ENCODE measurements around the gene PTCD1. TPM values are rescaled to one million over a fixed set of nuclear protein-coding genes. Genes with fewer than 3 reads are reported as not detected.

Gene PTCD1
- total RNA-seq, 1 experiment from 2014 or later: 22.3 TPM

DNA sequence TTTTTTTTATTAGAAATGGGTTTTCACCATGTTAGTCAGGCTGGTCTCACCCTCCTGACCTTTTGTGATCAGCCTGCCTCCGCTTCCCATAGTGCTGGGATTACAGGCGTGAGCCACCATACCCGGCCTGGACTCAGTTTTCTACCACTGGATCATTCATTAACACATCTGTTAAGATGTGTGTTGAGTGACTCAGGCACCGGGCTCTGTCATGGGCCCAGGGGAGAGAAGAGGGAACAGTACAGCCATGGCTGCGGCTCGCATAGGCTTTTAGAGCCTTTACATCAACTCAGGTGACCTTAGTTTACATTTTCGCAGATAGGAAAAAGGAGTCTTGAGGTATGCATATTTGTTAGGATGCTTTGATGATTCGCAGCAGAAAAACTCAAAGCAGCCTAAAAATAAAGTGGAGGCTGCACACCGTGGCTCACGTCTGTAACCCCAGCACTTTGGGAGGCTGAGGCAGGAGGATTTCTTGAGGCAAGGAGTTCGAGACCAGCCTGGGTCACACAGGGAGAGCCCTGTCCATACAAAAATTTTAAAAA is 67.2 kb downstream of the PTCD1 start:
- DNase-seq (ENCODE audit: low spot score): no peak

DNA sequence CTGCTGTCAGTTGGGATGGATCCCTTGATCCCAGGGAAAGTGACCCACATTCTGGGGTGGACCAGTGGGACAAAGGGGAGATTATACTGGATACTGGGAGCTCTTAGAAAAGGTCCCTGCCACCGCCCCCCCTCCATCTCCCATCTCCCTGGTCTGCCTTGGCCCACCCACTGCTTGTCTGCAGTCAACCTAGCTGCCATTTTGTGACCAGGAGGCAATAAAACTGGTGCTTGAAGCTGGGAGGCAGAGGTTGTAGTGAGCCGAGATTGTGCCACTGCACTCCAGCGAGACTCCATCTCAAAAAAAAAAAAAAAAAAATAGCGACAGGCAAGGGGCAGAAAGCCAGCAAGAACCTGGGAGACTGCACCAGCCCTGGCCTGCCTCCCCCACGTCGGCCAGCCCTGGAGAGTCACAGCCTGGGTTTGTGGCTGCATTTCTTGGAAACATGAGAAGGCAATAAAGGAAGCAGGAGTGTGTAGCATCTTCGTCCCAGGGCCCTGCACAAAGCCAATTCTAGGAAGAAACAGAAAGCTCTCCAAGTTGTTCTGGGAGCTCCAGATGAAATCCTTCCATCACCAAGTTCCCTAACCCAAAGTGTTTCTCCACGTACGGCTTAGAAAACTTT is 68.7 kb downstream of the PTCD1 start:
- DNase-seq (ENCODE audit: low spot score): no peak

DNA sequence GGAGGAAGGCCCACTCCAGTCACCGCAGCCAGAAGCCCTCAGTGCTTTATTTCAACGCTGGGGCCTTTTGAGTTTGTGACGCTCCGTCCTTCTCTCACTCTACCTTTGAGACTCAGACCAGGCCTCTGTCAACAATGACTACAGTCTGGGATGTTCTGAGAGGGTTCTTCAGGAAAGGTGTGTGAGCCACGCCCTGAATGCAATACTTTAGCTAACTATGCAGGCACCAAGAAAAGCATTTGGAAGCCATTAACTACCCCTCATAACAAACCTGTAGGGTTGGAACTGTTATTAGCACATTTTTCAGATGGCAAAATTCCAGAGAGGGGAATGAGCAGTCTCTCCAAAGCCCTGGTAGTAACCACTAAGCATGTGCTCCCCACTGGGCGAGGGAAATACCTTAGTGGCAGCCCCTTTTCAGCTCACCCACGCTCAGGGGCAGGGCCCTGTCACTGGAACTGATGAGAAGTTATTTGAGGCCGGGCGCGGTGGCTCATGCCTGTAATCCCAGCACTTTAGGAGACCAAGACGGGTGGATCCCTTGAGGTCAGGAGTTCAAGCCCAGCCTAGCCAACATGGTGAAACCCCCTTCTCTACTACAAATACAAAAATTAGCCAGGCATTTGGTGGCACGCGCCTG is 69.7 kb downstream of the PTCD1 start:
- no peak for DNase-seq (ENCODE audit: low spot score)

Other genes with a start within 250 kb of the PTCD1 start
- gene KPNA7, start 230.7 kb downstream of the PTCD1 start, total RNA-seq (2014; rRNA removed; shearing (Covaris generic)): 0.13 and 0.69 TPM in 2 replicates
- gene MYH16, start 166.0 kb downstream of the PTCD1 start, total RNA-seq (2014; rRNA removed; shearing (Covaris generic)): 0.05 TPM in 1 of 2 replicates, not detected in the other
- 120 and 151 TPM in 2 replicates for gene ARPC1A, start 112.9 kb downstream of the PTCD1 start, total RNA-seq (2014; rRNA removed; shearing (Covaris generic))
- 987 and 1,117 TPM in 2 replicates for gene ARPC1B, start 64.1 kb downstream of the PTCD1 start, total RNA-seq (2014; rRNA removed; shearing (Covaris generic))
- gene PDAP1, start 30.2 kb downstream of the PTCD1 start, total RNA-seq (2014; rRNA removed; shearing (Covaris generic)): 51.2 and 57.8 TPM in 2 replicates
- gene BUD31, start 29.8 kb downstream of the PTCD1 start, total RNA-seq (2014; rRNA removed; shearing (Covaris generic)): 120 and 130 TPM in 2 replicates
- gene CPSF4, start 145 bp upstream of the PTCD1 start, total RNA-seq (2014; rRNA removed; shearing (Covaris generic)): 101 and 112 TPM in 2 replicates
- gene ATP5MF, start 27.4 kb upstream of the PTCD1 start, total RNA-seq (2014; rRNA removed; shearing (Covaris generic)): 918 and 1,014 TPM in 2 replicates
- 18.6 and 20.4 TPM in 2 replicates for gene ZNF789, start 34.1 kb upstream of the PTCD1 start, total RNA-seq (2014; rRNA removed; shearing (Covaris generic))
- gene ZNF394, start 61.5 kb upstream of the PTCD1 start, total RNA-seq (2014; rRNA removed; shearing (Covaris generic)): 21.0 and 28.5 TPM in 2 replicates
- 8.5 and 9.7 TPM in 2 replicates for gene ZKSCAN5, start 65.9 kb upstream of the PTCD1 start, total RNA-seq (2014; rRNA removed; shearing (Covaris generic))
- 1.6 and 1.7 TPM in 2 replicates for gene FAM200A, start 113.3 kb upstream of the PTCD1 start, total RNA-seq (2014; rRNA removed; shearing (Covaris generic))
- gene ZNF655, start 119.8 kb upstream of the PTCD1 start, total RNA-seq (2014; rRNA removed; shearing (Covaris generic)): 38.6 and 39.7 TPM in 2 replicates
- 0.05 TPM in 1 of 2 replicates, not detected in the other for gene TMEM225B, start 159.5 kb upstream of the PTCD1 start, total RNA-seq (2014; rRNA removed; shearing (Covaris generic))
- 11.0 and 15.0 TPM in 2 replicates for gene ZSCAN25, start 178.1 kb upstream of the PTCD1 start, total RNA-seq (2014; rRNA removed; shearing (Covaris generic))
- 96.3 and 108 TPM in 2 replicates for gene CYP3A5, start 241.2 kb upstream of the PTCD1 start, total RNA-seq (2014; rRNA removed; shearing (Covaris generic))

Measured in HT-29 (cell line).